ENCODE data around the gene SETDB2.

Gene SETDB2

GRCh38 chr13:49429121-49429520 lies 15.0 kb upstream of the SETDB2 start:
- no peak for DNase-seq (ENCODE audit: low read depth, low spot score)

- no peak for DNase-seq (ENCODE audit: low read depth, low spot score)
Measured at GRCh38 chr13:49435992-49436391, 8.1 kb upstream of the SETDB2 start.

- DNase-seq (ENCODE audit: low read depth, low spot score) = no peak
Measured at GRCh38 chr13:49436890-49437289, 7.2 kb upstream of the SETDB2 start.

- DNase-seq (ENCODE audit: low read depth, low spot score) = no peak
Measured at GRCh38 chr13:49437705-49438104, 6.4 kb upstream of the SETDB2 start.

- no peak for DNase-seq (ENCODE audit: low read depth, low spot score)
Measured at GRCh38 chr13:49439609-49440008, 4.5 kb upstream of the SETDB2 start.

GRCh38 chr13:49441312-49441711 lies 2.8 kb upstream of the SETDB2 start:
- no peak for DNase-seq (ENCODE audit: low read depth, low spot score)

GRCh38 chr13:49441846-49442245 lies 2.2 kb upstream of the SETDB2 start:
- no peak for DNase-seq (ENCODE audit: low read depth, low spot score)

- DNase-seq (ENCODE audit: low read depth, low spot score) = no peak
Measured at GRCh38 chr13:49443357-49443703, 744 bp upstream of the SETDB2 start.

GRCh38 chr13:49444524-49445395 lies 686 bp downstream of the SETDB2 start:
- DNase-seq (ENCODE audit: low read depth, low spot score) = no peak

- no peak for DNase-seq (ENCODE audit: low read depth, low spot score)
Measured at GRCh38 chr13:49446473-49446872, 2.4 kb downstream of the SETDB2 start.

GRCh38 chr13:49448753-49449152 lies 4.7 kb downstream of the SETDB2 start:
- DNase-seq (ENCODE audit: low read depth, low spot score) = no peak

- no peak for DNase-seq (ENCODE audit: low read depth, low spot score)
Measured at GRCh38 chr13:49450105-49450819, 6.2 kb downstream of the SETDB2 start.

GRCh38 chr13:49452725-49453457 lies 8.8 kb downstream of the SETDB2 start:
- no peak for DNase-seq (ENCODE audit: low read depth, low spot score)

GRCh38 chr13:49453465-49453864 lies 9.4 kb downstream of the SETDB2 start:
- no peak for DNase-seq (ENCODE audit: low read depth, low spot score)

GRCh38 chr13:49454388-49455006 lies 10.4 kb downstream of the SETDB2 start:
- no peak for DNase-seq (ENCODE audit: low read depth, low spot score)

GRCh38 chr13:49455007-49455398 lies 10.9 kb downstream of the SETDB2 start:
- DNase-seq (ENCODE audit: low read depth, low spot score) = no peak

GRCh38 chr13:49456156-49456555 lies 12.1 kb downstream of the SETDB2 start:
- DNase-seq (ENCODE audit: low read depth, low spot score) = no peak

GRCh38 chr13:49457221-49457620 lies 13.1 kb downstream of the SETDB2 start:
- DNase-seq (ENCODE audit: low read depth, low spot score) = no peak

- DNase-seq (ENCODE audit: low read depth, low spot score) = no peak
Measured at GRCh38 chr13:49459580-49459979, 15.5 kb downstream of the SETDB2 start.

- DNase-seq (ENCODE audit: low read depth, low spot score) = no peak
Measured at GRCh38 chr13:49464085-49464484, 20.0 kb downstream of the SETDB2 start.

GRCh38 chr13:49464621-49465325 lies 20.7 kb downstream of the SETDB2 start:
- no peak for DNase-seq (ENCODE audit: low read depth, low spot score)

All from activated naive CD8-positive, alpha-beta T cell treated with anti-CD3 and anti-CD28 coated beads, Interleukin-2, amount 50 U/mL, for 16 hours (primary cell).